ENCODE data around the gene APPBP2.

GRCh38 chr17:60529806-60530205, 3.8 kb upstream of the APPBP2 start:
- TF ChIP-seq SPI1 (IDR thresholded peaks at IDR 0.05; ENCODE audit: low read depth, low read length) (no peak), POLR2AphosphoS5 (IDR thresholded peaks at IDR 0.05; ENCODE audit: low read depth, low read length) (no peak), POLR2A (IDR thresholded peaks at IDR 0.05; ENCODE audit: low read depth, low read length) (no peak), TAF1 (IDR thresholded peaks at IDR 0.05; ENCODE audit: low read depth, low read length) (no peak)

All from GM12891 (cell line).